ENCODE results near the gene CTLA4.

The CTLA4 gene

DNA sequence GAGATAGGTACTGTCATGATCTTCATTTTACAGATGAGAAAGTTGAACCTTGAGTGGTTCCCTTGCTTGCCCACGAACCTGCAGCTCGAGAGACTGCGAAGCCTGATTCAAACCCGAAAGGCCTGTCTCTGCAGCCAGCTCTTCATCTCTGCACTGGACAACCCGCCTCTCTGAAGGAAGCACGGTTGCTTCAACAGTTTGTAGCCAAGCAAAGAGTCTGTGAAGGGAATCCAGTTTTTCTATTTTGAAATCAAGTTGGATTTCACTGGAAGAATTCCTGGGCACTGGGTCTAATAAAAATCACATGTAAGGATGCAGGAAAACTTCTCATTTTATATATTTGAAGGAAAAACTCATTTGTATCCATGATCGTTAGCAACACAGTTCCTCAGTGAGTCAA is 47.7 kb downstream of the CTLA4 start:
- H3K27me3 ChIP-seq (replicated peaks; ENCODE audit: control insufficient read depth, insufficient read depth, low read length): no peaks in the 10 kb centered on the region; the same call in none of the 2 replicates
- TF ChIP-seq, protein P1, sequence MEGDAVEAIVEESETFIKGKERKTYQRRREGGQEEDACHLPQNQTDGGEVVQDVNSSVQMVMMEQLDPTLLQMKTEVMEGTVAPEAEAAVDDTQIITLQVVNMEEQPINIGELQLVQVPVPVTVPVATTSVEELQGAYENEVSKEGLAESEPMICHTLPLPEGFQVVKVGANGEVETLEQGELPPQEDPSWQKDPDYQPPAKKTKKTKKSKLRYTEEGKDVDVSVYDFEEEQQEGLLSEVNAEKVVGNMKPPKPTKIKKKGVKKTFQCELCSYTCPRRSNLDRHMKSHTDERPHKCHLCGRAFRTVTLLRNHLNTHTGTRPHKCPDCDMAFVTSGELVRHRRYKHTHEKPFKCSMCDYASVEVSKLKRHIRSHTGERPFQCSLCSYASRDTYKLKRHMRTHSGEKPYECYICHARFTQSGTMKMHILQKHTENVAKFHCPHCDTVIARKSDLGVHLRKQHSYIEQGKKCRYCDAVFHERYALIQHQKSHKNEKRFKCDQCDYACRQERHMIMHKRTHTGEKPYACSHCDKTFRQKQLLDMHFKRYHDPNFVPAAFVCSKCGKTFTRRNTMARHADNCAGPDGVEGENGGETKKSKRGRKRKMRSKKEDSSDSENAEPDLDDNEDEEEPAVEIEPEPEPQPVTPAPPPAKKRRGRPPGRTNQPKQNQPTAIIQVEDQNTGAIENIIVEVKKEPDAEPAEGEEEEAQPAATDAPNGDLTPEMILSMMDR (IDR thresholded peaks at IDR 0.05; ENCODE audit: insufficient read depth, low read length, poor library complexity, severe bottlenecking): no peak
- H3K36me3 ChIP-seq (ENCODE audit: control insufficient read depth, insufficient read depth, low read length): no peaks in the 10 kb centered on the region
- no peak overlapping the region for H3K4me3 ChIP-seq (replicated peaks; ENCODE audit: low read depth, low read length)
- no peak for DNase-seq (ENCODE audit: extremely low read depth, insufficient read length)

DNA sequence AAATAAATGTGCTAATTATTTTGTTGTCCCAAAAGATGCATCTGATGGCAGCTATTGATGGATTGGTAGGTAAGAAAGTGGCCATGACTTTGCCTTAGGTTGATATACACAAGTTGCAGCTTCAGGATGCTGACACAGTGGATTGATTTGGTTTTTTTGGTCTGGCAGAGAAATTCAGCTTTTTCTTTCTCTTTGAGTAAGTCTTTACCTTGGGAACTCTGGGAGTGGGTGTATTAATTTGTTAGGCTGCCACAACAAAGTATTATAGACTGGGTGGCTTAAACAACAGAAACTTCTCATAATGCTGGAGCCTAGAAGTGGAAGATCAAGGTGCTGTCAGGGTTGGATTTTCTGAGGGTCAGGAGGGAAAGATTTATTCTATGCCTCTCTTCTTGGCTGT is 49.2 kb downstream of the CTLA4 start:
- TF ChIP-seq, protein P1 (IDR thresholded peaks at IDR 0.05; ENCODE audit: insufficient read depth, low read length, poor library complexity, severe bottlenecking): no peak
- H3K27me3 ChIP-seq (replicated peaks; ENCODE audit: control insufficient read depth, insufficient read depth, low read length): no peaks in the 10 kb centered on the region; the same call in none of the 2 replicates
- H3K36me3 ChIP-seq (ENCODE audit: control insufficient read depth, insufficient read depth, low read length): no peaks in the 10 kb centered on the region
- no peak overlapping the region for H3K4me3 ChIP-seq (replicated peaks; ENCODE audit: low read depth, low read length)
- no peak for DNase-seq (ENCODE audit: extremely low read depth, insufficient read length)

DNA sequence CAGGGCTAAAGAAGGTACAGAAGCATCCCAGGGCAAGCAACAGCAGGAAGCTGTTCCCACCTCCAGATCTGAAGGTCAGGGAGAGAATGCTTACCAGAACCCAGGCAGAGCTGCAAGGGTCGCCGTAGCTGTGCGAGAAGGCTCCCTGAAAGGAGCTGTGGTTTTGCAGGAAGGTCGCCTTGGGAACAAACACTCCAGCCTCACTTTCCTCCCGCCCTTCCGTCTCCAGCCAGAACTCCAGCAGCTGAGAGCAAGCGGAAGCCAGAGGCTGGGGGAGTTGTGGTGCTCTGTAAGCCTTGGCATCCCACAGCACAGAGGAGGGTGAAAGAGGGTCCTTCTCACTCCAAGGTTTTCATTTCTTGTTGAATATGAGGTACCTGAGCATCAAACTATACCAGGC is 50.7 kb downstream of the CTLA4 start:
- Histone ChIP-seq H3K27me3 (replicated peaks; ENCODE audit: control insufficient read depth, insufficient read depth, low read length) (no peaks in the 10 kb centered on the region; the same call in none of the 2 replicates), H3K4me3 (replicated peaks; ENCODE audit: low read depth, low read length) (no peak overlapping the region), H3K36me3 (ENCODE audit: control insufficient read depth, insufficient read depth, low read length) (no peaks in the 10 kb centered on the region)
- DNase-seq (ENCODE audit: extremely low read depth, insufficient read length): no peak
- TF ChIP-seq, protein P1 (IDR thresholded peaks at IDR 0.05; ENCODE audit: insufficient read depth, low read length, poor library complexity, severe bottlenecking): no peak

DNA sequence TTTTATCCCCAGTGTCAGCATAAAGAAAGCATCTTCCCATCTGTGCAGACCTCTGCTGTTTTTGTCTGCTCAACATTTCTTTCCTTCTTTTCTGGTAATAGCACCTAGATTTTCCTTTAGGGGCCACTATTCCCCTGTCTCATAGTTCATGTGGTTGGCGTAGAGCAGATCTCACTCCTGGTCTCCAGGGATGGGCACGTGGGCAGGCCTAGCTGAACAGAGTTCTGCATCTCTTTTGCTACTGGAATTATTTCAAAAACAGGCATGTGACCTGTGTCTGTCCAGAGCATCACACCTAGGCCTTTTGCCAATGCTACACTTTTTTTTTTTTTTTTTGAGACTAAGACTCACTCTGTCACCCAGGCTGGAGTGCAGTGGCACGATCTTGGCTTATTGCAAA is 51.3 kb downstream of the CTLA4 start:
- no peaks in the 10 kb centered on the region; the same call in none of the 2 replicates for H3K27me3 ChIP-seq (replicated peaks; ENCODE audit: control insufficient read depth, insufficient read depth, low read length)
- TF ChIP-seq, protein P1 (IDR thresholded peaks at IDR 0.05; ENCODE audit: insufficient read depth, low read length, poor library complexity, severe bottlenecking): no peak
- no peaks in the 10 kb centered on the region for H3K36me3 ChIP-seq (ENCODE audit: control insufficient read depth, insufficient read depth, low read length)
- DNase-seq (ENCODE audit: extremely low read depth, insufficient read length): no peak
- H3K4me3 ChIP-seq (replicated peaks; ENCODE audit: low read depth, low read length): no peak overlapping the region
